Activated naive CD4-positive, alpha-beta T cell treated with anti-CD3 and anti-CD28 coated beads for 36 hours (primary cell): ENCODE data around the gene TSHB. TPM values are rescaled to one million over a fixed set of nuclear protein-coding genes. Genes with fewer than 3 reads are reported as not detected.

Experiments
- CTCF ChIA-PET: fragments of 350-600 bp; sonication (Branson Sonifier 250); formaldehyde crosslinking; loops from one replicate; lab custom pipeline; 2021; ENCODE audit warnings: antibody characterized with exemption; lab: Charles Lee
- DNase-seq: peaks from one replicate; pipeline ENCODE4 v3.0.0-alpha.2; 2020
- H3K27ac Mint-ChIP-seq: one replicate; pipeline ENCODE4 v1.8.0; 2021; ENCODE audit warnings: mild to moderate bottlenecking, mixed read lengths
- H3K27me3 Mint-ChIP-seq: one replicate; pipeline ENCODE4 v1.8.0; 2021; ENCODE audit warnings: low read depth, mixed read lengths
- H3K36me3 Mint-ChIP-seq: one replicate; pipeline ENCODE4 v1.8.0; 2021; ENCODE audit warnings: low read depth, mixed read lengths
- H3K4me1 Mint-ChIP-seq: one replicate; pipeline ENCODE4 v1.8.0; 2021; ENCODE audit warnings: low read depth, mixed read lengths
- H3K4me3 Mint-ChIP-seq: one replicate; pipeline ENCODE4 v1.8.0; 2021; ENCODE audit warnings: mild to moderate bottlenecking, moderate library complexity, mixed read lengths
- H3K9me3 Mint-ChIP-seq: one replicate; pipeline ENCODE4 v1.8.0; 2021; ENCODE audit warnings: mixed read lengths
- intact Hi-C: fragments of 100-400 bp; cut with micrococcal nuclease; formaldehyde crosslinking; loops from one replicate; pipeline ENCODE4 v1.15.1; 2023
- total RNA-seq, 2 experiments: library from RNA; stranded (reverse); gene quantifications; one replicate each; pipeline ENCODE4 v1.2.3, GENCODE V29; 2021

TSHB gene
- total RNA-seq, 2 experiments from 2014 or later, result not detected

- CTCF ChIA-PET, result no interaction called here
- no peak for DNase-seq
- no peaks in the 10 kb centered on the region for H3K9me3 Mint-ChIP-seq
- H3K27ac Mint-ChIP-seq, result no peak overlapping the region
- H3K4me1 Mint-ChIP-seq, result peaks cover 24% of the 10 kb centered on the region
- H3K4me3 Mint-ChIP-seq, result no peak overlapping the region
- no peaks in the 10 kb centered on the region for H3K36me3 Mint-ChIP-seq
- no peaks in the 10 kb centered on the region for H3K27me3 Mint-ChIP-seq
- intact Hi-C loops, result no loop called here
These were observed 46.8 kb downstream of the TSHB start for GRCh38 chr1:115076384-115076915.

DNA sequence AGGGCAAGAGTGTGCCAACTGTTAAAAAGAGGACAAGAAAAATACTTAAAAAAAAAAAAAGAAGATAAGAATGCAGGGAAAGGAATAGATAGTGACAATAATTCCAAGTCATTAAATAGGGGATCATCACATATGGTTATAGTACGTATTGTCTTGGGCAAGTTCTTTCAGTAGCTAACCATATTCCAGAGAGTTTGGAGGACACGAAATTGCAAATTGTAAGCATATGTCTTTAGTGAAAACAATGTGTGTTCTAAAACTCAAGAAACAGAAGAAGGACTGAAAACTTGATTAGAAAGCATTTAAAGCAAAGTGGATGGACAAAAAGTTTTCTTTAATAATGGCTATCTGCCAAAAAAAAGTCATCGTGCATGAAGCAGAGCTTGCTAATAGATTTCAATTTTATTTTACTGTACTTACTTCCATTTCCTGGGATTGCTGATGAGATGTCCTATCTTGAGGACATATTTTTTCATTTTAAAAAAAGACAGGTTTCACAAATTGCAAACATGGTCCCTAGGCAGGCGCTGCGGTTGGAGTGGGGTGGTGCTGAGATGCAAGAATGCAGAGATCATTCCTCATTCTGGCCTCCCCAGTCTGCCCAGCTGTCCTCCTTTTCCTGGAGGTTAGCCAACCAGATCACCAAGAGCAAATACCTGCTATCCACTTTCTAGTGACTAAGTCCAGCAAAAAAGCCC is 47.8 kb downstream of the TSHB start:
- Mint-ChIP-seq H3K27me3 (no peaks in the 10 kb centered on the region), H3K4me1 (peaks cover 15% of the 10 kb centered on the region), H3K9me3 (no peaks in the 10 kb centered on the region), H3K27ac (no peak overlapping the region), H3K36me3 (no peaks in the 10 kb centered on the region), H3K4me3 (no peak overlapping the region)
- no peak for DNase-seq
- CTCF ChIA-PET, result interaction anchor here (1.4 kb wide), 1 partner anchor 26 kb away, joined by 4 read pairs; no protein-coding TSS in a partner anchor
- intact Hi-C loops, result no loop called here

DNA sequence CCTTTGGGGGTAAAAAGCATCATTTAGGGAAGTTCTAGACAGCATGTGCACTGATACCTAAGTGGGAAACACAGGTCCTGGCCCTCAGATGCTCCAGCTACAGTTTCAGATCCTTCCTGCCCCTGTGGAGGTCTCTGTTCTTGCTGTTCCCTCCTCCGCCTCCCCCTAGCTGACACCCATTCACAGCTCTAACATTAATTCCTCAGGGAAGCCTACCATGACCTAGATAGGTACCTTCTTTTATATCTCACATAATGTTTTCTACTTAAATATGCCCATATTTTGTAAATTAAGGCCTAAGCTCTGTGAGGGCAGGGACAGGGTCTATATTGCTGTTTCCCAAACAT is 48.3 kb downstream of the TSHB start:
- no peak for DNase-seq
- intact Hi-C loops, result no loop called here
- CTCF ChIA-PET, result interaction anchor here (1.4 kb wide), 1 partner anchor 26 kb away, joined by 4 read pairs; no protein-coding TSS in a partner anchor
- H3K27me3 Mint-ChIP-seq, result no peaks in the 10 kb centered on the region
- peaks cover 10% of the 10 kb centered on the region for H3K4me1 Mint-ChIP-seq
- H3K36me3 Mint-ChIP-seq, result no peaks in the 10 kb centered on the region
- H3K4me3 Mint-ChIP-seq, result no peak overlapping the region
- H3K9me3 Mint-ChIP-seq, result no peaks in the 10 kb centered on the region
- no peak overlapping the region for H3K27ac Mint-ChIP-seq

- CTCF ChIA-PET, result interaction anchor here (0.6 kb wide), 2 partner anchors 461 to 549 kb away, joined by 3 read pairs; no protein-coding TSS in a partner anchor
- no peak overlapping the region for H3K27ac Mint-ChIP-seq
- DNase-seq, result no peak
- H3K4me1 Mint-ChIP-seq, result peaks cover 6% of the 10 kb centered on the region
- H3K27me3 Mint-ChIP-seq, result no peaks in the 10 kb centered on the region
- no peaks in the 10 kb centered on the region for H3K36me3 Mint-ChIP-seq
- H3K9me3 Mint-ChIP-seq, result no peaks in the 10 kb centered on the region
- intact Hi-C loops, result no loop called here
- H3K4me3 Mint-ChIP-seq, result no peak overlapping the region
These were observed 49.1 kb downstream of the TSHB start for GRCh38 chr1:115078708-115079107.

- Mint-ChIP-seq H3K27ac (no peak overlapping the region), H3K27me3 (no peaks in the 10 kb centered on the region), H3K9me3 (no peaks in the 10 kb centered on the region), H3K4me3 (no peak overlapping the region), H3K36me3 (no peaks in the 10 kb centered on the region), H3K4me1 (peaks cover 5% of the 10 kb centered on the region)
- DNase-seq, result no peak
- intact Hi-C loops, result no loop called here
- CTCF ChIA-PET, result interaction anchor here (2.3 kb wide), 1 partner anchor 30 kb away, joined by 8 read pairs; no protein-coding TSS in a partner anchor
These were observed 53.3 kb downstream of the TSHB start for GRCh38 chr1:115082949-115083348.

Other genes starting within 250 kb of the TSHB start
- gene SIKE1, start 249.1 kb upstream of the TSHB start, total RNA-seq, result 10 to 100 TPM; 60.2 to 60.6 TPM
- not detected for gene SYCP1, start 175.0 kb upstream of the TSHB start, total RNA-seq
- gene TSPAN2, start 59.7 kb downstream of the TSHB start, total RNA-seq, result under 1 TPM; 0.86 to 0.91 TPM